Measurements from ENCODE around the gene MGARP. TPM values are rescaled to one million over a fixed set of nuclear protein-coding genes. Genes with fewer than 3 reads are reported as not detected.

Gene MGARP
- total and polyA plus RNA-seq, 9 of the 15 experiments (the other 6 are each of a cell fraction or from before 2014, with no cell fraction given), result 0.11 to 0.45 (median 0.23) TPM; not detected in 4

- peak; percentile 86; the same call in 1 of the 2 replicates for TF ChIP-seq ETV5 (CRISPR knock-in tag; IDR thresholded peaks at IDR 0.05; ENCODE audit: low read depth)
- peak; percentile 74 for TF ChIP-seq EP300 (IDR thresholded peaks at IDR 0.05; ENCODE audit: low read length)
- TF ChIP-seq ZBTB7A (IDR thresholded peaks at IDR 0.05; ENCODE audit: borderline replicate concordance, control insufficient read depth, low read depth, low read length), result 0 out of 2 replicates have a peak, but pooled peaks have one; percentile 26
- peak; percentile 89 for TF ChIP-seq CBFB (CRISPR knock-in tag; IDR thresholded peaks at IDR 0.05)
- no peak for TF ChIP-seq GATAD2A (IDR thresholded peaks at IDR 0.05)
- TF ChIP-seq ZBTB1 (CRISPR knock-in tag; IDR thresholded peaks at IDR 0.05; ENCODE audit: borderline replicate concordance, low read depth), result peak; percentile 72; the same call in 1 of the 2 replicates
- TF ChIP-seq, protein P1, sequence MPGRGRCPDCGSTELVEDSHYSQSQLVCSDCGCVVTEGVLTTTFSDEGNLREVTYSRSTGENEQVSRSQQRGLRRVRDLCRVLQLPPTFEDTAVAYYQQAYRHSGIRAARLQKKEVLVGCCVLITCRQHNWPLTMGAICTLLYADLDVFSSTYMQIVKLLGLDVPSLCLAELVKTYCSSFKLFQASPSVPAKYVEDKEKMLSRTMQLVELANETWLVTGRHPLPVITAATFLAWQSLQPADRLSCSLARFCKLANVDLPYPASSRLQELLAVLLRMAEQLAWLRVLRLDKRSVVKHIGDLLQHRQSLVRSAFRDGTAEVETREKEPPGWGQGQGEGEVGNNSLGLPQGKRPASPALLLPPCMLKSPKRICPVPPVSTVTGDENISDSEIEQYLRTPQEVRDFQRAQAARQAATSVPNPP (IDR thresholded peaks at IDR 0.05; ENCODE audit: borderline replicate concordance, insufficient read depth, insufficient read length), result no peak
- TF ChIP-seq FOXK1 (CRISPR knock-in tag; IDR thresholded peaks at IDR 0.05; ENCODE audit: borderline replicate concordance), result no peak
- TF ChIP-seq ESRRA (IDR thresholded peaks at IDR 0.05; ENCODE audit: borderline replicate concordance, low read depth), result peak; percentile 91
- TF ChIP-seq ZEB2 (IDR thresholded peaks at IDR 0.05), result peak; percentile 65; the same call in 1 of the 2 replicates
- no peak for TF ChIP-seq ZNF79 (CRISPR knock-in tag; IDR thresholded peaks at IDR 0.05; ENCODE audit: low read depth)
- TF ChIP-seq ZNF212 (CRISPR knock-in tag; IDR thresholded peaks at IDR 0.05), result no peak
- no peak for TF ChIP-seq NUFIP1 (IDR thresholded peaks at IDR 0.05; ENCODE audit: partially characterized antibody)
- TF ChIP-seq TEAD4 (IDR thresholded peaks at IDR 0.05; ENCODE audit: low read length), result peak; percentile 94
- TF ChIP-seq TEAD4 (CRISPR knock-in tag; IDR thresholded peaks at IDR 0.05; ENCODE audit: borderline replicate concordance), result no peak
- TF ChIP-seq ZKSCAN8 (CRISPR knock-in tag; IDR thresholded peaks at IDR 0.05), result no peak
- no peak for TF ChIP-seq EHMT2 (IDR thresholded peaks at IDR 0.05)
- TF ChIP-seq FOSL1 (tag; conservative IDR thresholded peaks at IDR 0.05), result peak; percentile 86
- TF ChIP-seq HDAC3 (IDR thresholded peaks at IDR 0.05; ENCODE audit: borderline replicate concordance, partially characterized antibody), result peak; percentile 86
- peak in 1 of 2 experiments; percentile 6; a peak in 1 of 4 replicates for TF ChIP-seq RAD21 (CRISPR knock-in tag; conservative IDR thresholded peaks at IDR 0.05 in 1 of 2, IDR thresholded peaks at IDR 0.05 in 1 of 2)
- peak in 1 of 2 experiments; percentile 95; a peak in 3 of 4 replicates for TF ChIP-seq HDAC1 (IDR thresholded peaks at IDR 0.05)
- TF ChIP-seq KDM1A (IDR thresholded peaks at IDR 0.05), result peak; percentile 98 to 99
- no peak for TF ChIP-seq ZNF239 (CRISPR knock-in tag; IDR thresholded peaks at IDR 0.05)
- no peak for TF ChIP-seq ZBTB8A (IDR thresholded peaks at IDR 0.05; ENCODE audit: partially characterized antibody)
- 0 out of 2 replicates have a peak, but pooled peaks have one; percentile 33 for TF ChIP-seq ZBED1 (IDR thresholded peaks at IDR 0.05)
- no peak for TF ChIP-seq ZNF133 (CRISPR knock-in tag; IDR thresholded peaks at IDR 0.05)
- TF ChIP-seq, protein P2, sequence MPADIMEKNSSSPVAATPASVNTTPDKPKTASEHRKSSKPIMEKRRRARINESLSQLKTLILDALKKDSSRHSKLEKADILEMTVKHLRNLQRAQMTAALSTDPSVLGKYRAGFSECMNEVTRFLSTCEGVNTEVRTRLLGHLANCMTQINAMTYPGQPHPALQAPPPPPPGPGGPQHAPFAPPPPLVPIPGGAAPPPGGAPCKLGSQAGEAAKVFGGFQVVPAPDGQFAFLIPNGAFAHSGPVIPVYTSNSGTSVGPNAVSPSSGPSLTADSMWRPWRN (IDR thresholded peaks at IDR 0.05; ENCODE audit: low read depth), result peak; percentile 86
- TF ChIP-seq TOE1 (IDR thresholded peaks at IDR 0.05; ENCODE audit: borderline replicate concordance), result peak; percentile 83
- TF ChIP-seq TOE1 (CRISPR knock-in tag; IDR thresholded peaks at IDR 0.05; ENCODE audit: borderline replicate concordance, low read depth), result no peak
- TF ChIP-seq SMARCC2 (IDR thresholded peaks at IDR 0.05; ENCODE audit: low read depth), result peak; percentile 77; the same call in 1 of the 2 replicates
These were observed 13.3 kb downstream of the MGARP start (continued) for GRCh38 chr4:139266583-139267257.

Data from K562 (cell line).